Esophagus muscularis mucosa (tissue), 4 donors: Measurements from ENCODE around the gene ELFN1.
"Not testable (repeated sequence)": the region's sequence is repeated elsewhere in the genome, so short reads cannot be mapped to it uniquely, and the experiment has no call there.

Experiments
- EP300 ChIP-seq: sonication (generic); formaldehyde crosslinking; IDR thresholded peaks from one replicate; pipeline ENCODE4 v1.6.1; 2017; ENCODE audit warnings: antibody characterized with exemption
- POLR2A ChIP-seq: fragments of 450-650 bp; IDR thresholded peaks from one replicate; pipeline ENCODE4 v1.6.1; 2017; ENCODE audit warnings: antibody characterized with exemption, moderate library complexity, mild to moderate bottlenecking, low read depth
- TF ChIP-seq, protein P1 (sequence below), 3 experiments: fragments of 200-600 bp in 2 of 3; fragments of 450-650 bp in 1 of 3; sonication (generic) in 2 of 3; IDR thresholded peaks; one replicate each; pipeline ENCODE4 v1.5.1; 2017 to 2019; ENCODE audit warnings: antibody characterized with exemption in 3 of 3, mild to moderate bottlenecking in 2 of 3, moderate library complexity in 1 of 3

- TF ChIP-seq, protein P1, sequence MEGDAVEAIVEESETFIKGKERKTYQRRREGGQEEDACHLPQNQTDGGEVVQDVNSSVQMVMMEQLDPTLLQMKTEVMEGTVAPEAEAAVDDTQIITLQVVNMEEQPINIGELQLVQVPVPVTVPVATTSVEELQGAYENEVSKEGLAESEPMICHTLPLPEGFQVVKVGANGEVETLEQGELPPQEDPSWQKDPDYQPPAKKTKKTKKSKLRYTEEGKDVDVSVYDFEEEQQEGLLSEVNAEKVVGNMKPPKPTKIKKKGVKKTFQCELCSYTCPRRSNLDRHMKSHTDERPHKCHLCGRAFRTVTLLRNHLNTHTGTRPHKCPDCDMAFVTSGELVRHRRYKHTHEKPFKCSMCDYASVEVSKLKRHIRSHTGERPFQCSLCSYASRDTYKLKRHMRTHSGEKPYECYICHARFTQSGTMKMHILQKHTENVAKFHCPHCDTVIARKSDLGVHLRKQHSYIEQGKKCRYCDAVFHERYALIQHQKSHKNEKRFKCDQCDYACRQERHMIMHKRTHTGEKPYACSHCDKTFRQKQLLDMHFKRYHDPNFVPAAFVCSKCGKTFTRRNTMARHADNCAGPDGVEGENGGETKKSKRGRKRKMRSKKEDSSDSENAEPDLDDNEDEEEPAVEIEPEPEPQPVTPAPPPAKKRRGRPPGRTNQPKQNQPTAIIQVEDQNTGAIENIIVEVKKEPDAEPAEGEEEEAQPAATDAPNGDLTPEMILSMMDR (IDR thresholded peaks at IDR 0.05): not testable (repeated sequence)
- not testable (repeated sequence) for TF ChIP-seq POLR2A, EP300
Observed at GRCh38 chr7:1718850-1719249, 48.8 kb downstream of the ELFN1 start.
